ENCODE results near the gene SGCD.

Gene SGCD

DNA sequence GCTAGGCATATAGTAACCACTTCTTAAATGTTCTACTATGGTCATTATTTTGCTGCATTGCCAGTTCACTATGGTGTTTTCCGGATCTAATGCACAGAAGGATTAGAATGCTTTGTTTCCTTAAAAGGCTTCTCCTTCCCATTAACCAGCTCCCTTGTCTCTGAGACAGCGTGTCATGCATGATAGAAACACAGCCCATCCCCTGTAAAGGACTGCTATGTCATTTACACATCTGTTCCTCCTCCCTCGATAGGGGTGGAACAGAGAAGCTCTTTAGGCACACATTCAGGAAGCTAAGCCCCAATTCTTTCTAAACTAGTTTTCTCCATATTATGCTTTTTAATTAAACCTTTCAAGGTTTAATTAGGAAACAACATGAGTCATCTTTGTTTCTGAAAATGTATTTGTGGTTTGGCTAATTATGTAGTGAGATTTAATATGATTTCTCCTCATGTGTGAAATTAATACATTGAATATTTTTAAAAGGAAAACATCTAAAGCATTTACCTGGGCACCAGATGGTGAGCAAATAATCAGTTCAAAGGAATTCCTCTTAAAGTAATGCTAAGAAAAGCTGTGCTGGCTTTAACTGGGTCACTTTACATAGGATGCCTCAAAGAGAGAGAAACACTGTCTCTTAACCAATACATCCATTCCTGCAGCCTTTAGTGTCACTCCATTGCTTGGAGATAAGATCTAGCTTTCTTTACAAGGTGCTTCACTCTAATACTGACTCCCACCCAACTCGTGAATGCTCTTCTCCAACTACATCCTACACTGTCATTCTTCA is 389.8 kb downstream of the SGCD start:
- no peak for DNase-seq

DNA sequence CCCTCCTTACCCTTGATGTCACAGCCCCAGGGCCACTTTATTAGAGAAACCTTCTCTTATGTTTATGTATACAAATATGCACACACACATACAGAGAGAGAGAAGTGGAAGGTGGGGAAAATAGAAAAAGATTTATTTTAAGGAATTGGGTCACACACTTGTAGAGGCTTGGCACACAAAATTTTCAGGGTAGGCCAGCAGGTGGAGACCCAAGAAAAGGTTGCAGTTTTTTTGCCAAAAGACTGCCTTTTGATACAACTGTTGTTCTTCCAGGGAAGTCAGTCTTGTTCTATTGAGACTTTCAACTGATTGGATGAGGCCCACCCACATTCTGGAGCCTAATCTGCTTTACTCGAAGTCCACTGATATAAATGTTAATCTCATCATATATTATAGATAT is 392.0 kb downstream of the SGCD start:
- no peak for DNase-seq

DNA sequence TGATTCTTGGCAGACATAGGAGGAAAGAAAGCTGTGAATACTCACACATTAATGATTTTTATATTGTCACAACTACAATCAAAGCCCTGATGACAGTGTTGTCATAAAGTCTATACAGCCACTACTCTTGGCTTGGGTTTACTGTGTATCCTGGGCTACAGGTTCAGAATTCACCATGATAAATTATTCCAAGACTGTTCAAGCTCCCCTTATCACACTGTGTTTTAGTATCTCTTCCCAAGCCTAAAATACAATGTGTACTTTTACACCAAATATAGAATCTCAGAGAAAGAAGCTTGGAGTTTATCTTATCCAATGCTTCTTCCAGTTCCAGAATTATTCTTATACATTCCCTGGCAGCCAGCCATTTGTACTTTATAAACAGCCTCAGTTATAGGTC is 395.4 kb downstream of the SGCD start:
- DNase-seq = no peak

DNA sequence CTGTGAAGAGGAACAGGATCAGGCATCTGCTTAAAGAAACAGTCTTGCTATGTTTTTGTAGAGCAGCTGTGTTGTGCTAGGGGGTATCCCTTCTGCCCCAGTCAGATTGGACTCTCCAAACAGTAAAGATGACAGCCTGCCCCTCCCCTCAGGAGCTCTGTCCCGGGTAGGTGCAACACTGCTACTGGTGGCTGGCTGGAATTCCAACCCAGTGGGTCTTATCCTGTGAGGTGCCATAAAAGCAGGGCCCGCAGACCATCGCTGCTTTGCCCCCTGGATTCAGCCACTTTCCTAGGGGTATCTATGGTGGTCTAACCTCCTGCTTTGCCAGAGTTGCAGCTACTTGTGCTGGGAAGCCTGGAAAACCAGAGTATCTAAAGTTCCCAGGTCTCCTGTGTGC is 408.5 kb downstream of the SGCD start:
- DNase-seq = no peak

DNA sequence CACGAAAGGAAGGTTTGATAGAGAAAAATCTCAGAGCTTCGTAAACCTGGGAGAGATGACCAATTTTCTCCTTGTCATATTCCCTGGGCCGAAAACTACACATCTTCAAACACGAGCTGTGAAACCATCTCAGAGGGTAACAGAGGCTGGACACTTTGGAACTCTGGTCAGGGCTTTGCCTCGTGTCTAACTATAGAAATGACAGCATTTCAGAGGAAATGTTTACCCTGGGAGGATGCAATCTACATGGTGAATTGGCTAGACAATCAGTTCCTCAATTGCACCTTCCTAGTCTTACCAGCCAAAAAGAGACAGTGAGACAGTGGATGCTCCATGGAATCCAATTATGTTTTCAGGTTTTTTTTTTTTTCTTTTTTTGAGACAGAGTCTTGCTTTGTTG is 414.6 kb downstream of the SGCD start:
- no peak for DNase-seq

DNA sequence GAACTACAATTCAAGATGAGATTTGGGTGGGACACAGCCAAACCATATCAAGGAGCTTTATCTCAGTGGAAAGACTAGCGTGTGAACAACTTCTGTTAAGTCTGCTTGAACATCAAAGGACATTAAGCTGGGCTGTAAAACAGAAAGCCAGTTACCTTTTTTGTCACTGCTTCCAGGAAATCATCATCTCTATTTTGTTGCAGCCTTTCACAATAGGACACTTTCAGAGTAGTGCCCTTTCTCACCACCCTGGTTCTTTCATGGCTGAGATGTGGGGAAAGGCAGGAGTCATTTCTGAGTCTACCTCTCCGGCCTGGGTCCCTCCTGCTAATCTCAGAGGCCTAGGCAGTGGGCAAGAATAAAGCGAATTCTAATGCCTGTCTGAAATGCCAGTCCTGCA is 426.9 kb downstream of the SGCD start:
- no peak for DNase-seq

DNA sequence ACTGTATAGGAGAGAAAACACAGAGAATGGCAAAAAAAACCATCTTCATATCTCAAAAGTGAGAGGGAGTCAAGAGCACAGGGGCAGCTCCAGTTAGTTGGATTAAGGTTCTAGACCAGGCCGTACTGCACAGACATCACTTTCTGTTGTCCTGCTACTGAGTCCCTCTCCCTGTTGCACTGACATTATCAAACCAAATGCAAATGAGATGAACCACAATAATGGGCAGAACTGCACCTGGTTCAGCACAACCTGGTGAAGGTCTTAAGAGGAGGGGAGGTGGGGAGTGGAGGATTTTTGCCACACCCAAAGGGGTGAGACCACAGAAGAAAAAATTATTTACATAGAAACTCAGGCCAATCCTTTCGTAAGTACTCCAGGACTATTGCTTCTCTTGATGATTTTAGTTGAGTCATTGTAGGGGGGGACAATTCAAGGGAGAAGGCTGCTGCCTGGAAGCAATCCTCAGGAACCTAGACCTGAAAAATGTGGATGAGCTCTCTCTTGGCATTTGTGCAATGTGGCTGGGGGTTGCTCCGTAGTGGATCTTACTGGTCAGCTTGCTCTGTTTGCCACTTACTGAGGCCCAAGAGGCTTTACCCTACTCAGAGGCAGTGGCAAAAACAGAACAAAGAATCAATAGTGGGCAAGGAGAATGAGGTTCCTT is 428.6 kb downstream of the SGCD start:
- DNase-seq = no peak

DNA sequence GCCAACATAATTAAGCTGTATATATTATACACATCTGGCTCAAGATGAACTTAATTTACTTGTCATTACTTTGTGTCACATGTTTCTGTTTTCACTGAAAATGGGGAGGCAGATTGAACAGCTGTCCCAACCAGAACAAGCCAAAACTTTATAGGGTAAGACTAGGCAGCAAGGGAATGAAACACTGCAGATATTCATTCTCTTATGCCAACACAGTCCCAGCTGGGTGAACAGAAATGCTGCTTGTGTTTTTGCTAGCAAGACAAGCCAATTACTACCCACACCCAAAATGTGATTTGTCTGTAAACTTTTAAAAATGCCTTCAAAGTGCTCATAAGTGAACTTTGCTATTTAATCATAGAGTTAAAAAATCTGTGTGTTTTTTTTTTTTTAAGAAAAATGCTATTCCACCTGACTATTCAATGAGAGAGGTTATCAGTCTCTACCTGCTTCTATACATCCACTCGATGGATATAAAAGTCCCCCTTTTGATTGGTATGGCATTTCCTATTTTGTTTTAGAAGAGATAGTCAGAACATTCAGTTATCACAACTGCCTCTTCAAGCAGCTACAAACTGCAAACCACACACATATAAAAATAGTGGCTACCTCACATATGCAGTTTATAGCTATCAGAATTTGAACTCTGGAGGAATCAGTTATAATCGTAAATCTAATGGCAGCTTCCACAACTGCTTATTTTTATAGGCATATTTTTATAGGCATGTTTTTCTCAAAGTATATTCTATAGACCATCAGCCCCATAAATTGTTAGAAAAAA is 431.2 kb downstream of the SGCD start:
- DNase-seq = no peak

DNA sequence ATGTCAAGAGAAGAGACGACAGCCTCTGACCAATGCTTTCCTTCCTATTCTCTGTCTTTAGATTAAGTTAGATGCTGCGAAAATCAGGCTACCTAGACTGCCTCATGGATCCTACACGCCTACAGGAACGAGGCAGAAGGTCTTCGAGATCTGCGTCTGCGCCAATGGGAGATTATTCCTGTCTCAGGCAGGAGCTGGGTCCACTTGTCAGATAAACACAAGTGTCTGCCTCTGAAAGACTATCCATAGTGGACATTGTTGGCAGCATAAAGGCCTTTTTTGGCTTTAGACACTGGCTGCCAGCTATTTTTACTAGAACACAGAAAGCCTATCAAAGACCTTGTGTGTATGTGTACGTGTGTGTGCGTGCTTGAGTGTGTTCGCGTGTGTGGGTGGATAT is 432.2 kb downstream of the SGCD start:
- DNase-seq = no peak

DNA sequence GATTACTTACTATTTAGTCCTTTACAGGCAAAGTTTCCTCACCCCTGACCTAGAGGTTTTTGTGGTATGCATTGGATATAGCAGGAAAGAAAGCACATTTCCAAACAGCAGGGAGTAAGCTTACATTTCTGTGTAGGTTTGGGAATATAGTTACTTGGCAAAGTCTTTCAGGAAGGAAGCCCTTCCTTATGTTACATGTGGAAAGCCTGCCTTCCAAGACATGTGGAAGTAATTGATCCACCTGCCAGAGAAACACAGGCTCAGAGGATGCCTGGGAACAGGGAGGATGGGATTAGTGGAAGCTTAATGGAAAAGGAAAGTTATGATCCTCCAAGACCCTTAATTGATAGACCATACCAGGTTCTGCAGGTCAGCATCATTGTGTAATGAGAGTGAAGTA is 435.8 kb downstream of the SGCD start:
- DNase-seq = no peak

DNA sequence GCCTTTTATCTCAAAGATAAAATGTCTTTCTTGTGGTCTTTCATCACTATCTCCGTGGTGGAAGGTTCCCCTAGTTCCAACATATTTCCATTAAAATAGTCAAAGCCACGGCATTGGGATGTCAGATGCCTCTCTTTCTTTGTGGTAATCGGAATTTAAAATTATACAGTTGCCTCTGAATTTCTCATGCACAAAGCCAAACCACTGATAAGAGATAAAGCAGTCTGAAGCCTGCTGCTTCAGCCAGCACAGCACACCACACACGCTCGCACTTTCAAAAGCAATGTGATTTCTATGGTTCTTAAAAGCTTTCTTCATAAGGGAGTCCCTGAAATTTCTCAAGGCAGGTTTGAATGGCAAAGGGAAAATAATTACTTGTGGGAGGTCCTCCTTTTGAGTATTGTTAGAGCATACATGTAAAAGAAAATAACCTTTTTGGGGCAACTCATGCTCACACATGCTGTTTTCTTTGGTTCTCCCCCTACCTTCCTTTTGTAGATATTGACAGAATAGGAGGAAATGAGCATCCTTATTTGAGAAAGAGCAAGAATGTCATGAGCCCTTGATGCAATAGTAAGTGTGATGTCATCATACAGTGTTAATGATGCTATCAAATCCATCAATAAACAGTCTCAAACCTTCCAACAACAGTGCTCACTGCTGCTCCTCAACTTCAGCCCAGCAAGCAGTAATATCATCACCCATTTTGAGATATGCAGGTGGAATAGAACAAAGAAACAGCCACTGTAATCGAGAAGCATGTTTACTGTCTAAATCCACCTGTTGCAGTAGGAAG is 437.4 kb downstream of the SGCD start:
- no peak for DNase-seq

DNA sequence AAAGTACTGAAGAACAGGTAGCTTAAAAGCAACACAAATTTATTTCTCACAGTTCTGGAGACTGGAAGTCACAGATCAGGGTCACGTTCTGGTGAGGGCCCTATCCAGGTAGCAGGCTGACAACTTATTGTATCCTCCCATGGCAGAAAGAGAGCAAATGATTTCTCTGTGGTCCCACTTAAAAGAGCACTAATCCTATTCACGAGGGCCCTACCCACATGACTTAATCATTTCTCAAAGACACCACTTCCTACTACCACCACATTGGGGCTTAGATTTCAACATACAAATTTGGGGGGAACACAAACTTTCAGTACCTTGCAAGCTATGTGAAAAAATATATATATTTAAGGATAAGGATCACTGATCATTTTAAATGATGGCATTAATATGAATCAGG is 447.3 kb downstream of the SGCD start:
- DNase-seq = no peak

DNA sequence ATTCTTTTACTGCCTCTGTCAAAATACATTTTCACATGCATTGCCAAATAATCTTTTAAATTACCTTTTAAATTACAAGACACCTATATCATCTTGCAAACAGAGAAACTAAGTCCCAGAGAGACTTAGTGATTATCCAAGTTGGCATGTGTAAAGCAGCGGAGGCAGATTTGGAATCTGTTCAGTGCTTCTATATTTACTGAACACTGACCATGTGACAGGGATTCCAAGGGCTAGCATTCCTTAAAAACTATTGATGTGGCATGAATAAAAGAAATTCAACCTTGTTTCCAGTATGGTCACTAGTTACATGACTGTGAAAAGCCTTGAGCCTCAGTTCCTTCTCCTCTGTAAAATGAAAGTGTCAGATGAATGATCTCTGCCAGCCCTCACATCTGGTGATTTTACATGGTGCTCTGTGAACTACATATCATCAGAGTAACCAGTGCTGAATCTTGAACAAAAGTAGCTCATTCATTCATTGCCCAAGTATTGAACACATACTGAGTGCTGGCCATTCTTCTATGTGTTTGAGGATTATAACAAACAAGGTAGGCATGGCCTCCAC is 451.3 kb downstream of the SGCD start:
- no peak for DNase-seq

DNA sequence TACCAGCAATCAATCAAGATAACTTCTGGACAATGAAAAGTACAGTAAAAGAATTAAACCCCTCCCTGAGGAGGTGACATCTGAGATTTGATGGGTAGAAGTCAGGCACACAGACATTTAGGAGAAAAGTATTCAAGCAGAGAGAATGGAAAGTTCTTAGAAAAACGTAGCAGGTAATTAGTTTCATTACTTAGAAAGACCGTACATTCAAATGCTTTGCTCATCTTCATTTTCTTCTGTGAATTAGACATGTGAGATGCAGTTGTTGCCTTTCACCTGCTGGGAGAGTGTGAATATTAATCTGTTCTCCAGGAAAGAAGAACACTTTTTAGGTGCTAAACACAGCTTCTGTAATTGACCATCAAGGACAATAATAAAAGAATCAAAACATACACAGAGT is 451.8 kb downstream of the SGCD start:
- no peak for DNase-seq

DNA sequence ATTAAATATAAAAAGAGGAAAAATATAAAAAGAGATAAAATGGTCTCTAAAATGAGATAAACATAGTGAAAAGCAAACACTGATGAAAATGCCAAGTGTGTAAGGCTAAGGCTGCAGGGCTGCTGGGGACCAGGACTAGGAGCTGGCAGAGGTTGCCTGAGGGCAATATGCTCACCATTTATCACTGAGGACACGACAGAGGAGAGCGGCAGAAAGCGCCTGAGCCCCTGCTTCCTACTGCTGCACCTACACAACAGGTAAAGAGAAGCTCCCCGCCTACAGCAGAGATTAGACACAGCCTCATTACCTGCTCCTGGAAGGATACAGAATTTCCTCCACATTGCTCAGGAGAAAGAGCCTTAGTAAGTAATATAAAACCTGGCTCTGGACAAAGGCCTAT is 452.5 kb downstream of the SGCD start:
- DNase-seq = no peak

DNA sequence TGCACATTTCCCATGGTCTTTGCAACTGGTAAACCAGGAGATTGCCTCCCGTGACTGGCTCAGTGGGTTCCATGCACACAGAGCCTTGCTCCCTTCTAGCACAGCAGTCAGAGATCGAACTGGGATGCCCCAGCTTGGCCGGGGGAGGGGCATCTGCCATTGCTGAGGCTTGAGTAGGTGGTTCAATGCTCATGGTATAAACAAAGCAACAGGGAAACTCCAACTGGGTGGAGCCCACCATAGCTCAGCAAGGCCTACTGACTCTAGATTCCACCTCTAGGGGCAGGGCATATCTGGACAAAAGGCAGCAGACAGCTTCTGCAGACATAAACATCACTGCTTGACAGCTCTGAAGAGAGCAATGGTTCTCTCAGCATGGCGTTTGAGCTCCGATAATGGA is 456.1 kb downstream of the SGCD start:
- DNase-seq = no peak

DNA sequence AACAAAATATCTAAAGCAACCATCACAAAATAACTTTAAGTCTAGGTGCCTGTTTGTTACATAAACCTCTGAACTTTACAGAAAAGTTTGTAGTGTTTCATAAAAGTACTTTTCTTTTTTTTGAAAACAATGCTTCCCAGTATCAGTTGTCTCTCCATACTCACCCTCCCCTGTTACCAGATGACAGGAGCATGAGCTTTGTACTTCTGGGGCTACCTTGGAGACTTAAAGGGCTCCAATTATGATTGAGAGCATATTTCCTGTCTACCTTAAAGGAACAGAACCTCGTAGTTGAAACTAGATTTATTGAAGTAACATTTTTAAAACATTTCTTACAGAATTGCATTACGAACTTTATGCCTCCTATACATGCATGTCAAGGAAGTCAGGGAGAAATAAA is 467.7 kb downstream of the SGCD start:
- no peak for DNase-seq

DNA sequence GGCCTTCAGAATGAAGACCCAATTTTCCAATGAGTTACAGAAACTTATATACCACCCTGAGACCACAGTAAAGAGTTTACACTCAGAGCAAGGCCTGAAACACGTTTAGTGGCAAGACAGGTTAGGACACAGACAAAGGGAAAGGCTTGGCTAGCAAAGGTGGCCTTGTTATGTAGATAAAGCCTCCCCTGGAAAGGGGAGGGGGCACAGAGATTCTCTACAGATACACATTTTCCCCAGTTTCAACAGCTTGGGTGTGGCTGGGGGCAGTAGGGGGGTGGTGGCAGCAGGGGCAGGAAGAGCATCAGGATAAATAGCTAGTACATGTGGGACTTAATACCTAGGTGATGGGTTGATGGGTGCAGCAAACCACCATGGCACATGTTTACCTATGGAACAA is 471.2 kb downstream of the SGCD start:
- no peak for DNase-seq

DNA sequence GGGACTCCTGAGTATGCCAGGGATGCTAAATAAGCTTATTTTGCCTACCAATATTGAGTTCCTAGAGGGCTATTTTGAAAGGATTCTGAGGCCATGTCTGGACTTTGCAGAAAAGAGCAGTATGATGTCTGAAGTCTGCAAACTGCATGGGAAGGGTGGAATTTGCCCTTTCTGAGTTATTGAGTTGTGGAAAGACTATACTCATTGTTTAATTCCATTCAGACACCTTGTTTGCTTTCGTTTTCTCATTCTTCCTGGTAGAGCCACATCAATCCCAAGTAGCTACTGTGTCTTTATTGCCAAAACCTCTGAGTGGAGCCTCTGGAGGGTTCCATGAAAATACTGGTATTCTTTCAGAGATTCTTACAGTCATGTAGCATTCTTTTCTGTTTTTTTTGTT is 472.2 kb downstream of the SGCD start:
- no peak for DNase-seq

DNA sequence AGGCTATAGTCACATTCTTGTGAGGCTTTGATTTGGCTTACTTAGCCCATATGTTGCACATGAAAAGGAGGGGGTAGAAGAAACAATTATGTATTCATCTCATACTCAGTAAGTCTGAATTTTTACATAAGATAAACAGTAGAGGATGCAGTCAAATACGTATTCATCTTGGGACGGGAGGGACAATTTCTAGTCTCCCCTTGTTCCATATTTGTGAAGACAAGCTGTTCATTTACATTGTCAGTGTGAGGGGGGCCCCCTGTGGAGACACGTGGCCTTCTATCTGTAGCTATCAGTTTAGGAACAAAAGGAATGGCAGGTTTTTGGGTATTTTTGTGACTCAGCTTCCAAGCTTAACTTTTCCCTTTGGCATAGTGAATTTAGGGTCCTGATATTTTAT is 474.0 kb downstream of the SGCD start:
- no peak for DNase-seq

DNA sequence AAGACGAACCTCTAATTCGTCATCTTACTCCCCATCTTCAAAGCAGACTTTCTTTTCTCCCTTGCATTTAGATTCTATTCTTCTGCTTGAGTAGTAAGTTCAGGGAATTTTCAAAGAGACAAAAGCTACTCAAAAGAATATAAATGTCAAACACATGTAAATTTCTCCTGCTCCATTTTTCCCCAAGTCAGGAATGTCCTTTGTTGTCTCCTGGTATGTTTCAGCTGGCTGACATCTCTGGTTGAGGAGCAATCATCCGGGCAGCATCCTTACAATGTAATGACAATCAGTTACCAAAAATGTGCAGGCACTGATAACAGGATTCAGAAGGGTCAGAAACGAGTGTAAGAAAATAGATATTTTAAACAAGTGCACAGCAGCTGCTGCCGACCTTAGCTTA is 475.5 kb downstream of the SGCD start:
- DNase-seq = no peak

DNA sequence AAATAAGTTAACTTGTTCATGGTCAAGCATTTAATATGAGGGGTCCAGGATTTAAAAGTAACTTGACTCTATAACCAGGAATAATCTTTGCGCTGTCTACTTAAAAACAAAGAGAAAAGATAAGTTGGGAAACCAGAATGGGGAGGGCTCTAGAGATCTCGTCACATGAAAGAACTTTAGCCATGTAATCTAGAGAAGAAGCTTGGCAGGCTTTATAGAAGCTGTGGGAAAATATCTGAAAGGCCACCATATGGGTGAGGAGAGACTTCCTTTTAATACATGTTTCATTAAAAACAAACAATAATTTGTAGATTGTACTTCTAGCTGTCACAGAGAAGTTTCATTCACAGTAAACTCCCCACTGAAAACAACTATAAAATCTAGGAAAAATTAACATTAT is 476.4 kb downstream of the SGCD start:
- DNase-seq = no peak

DNA sequence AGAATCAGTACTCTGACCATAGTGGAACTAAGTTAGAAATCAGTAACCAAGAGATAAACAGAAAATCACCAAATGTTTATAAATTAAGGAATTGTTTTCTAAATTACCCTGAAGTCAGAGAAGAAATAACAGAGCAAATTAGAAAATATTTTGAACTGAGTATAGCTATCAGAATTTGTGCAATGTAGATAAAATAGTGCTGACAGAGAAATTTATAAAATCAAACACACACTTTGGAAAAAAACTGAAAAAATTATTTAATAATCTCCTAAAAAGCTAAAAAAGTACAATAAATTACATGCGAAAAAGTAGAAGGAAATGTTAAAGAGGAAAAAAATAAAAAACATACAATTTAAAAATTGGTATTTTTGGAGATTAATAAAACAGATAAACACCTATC is 486.0 kb downstream of the SGCD start:
- no peak for DNase-seq

Data from activated CD4-positive, CD25-positive, alpha-beta regulatory T cell treated with anti-CD3 and anti-CD28 coated beads, Interleukin-2, amount 50 U/mL, for 72 hours (primary cell).